WTC11 (cell line): ENCODE data around the gene RGMA.

Source experiments
- CBFB ChIP-seq: sonication (generic); formaldehyde crosslinking; IDR thresholded peaks from 2 replicates; pipeline ENCODE4 v1.8.1; 2022; ENCODE audit warnings: mild to moderate bottlenecking, low read depth, missing genetic modification reagents
- CREM ChIP-seq: sonication (generic); formaldehyde crosslinking; IDR thresholded peaks from 2 replicates; pipeline ENCODE4 v1.8.1; 2022; ENCODE audit warnings: mild to moderate bottlenecking, missing genetic modification reagents, moderate library complexity
- ESRRA ChIP-seq: sonication (generic); formaldehyde crosslinking; IDR thresholded peaks from 2 replicates; pipeline ENCODE4 v1.8.1; 2022; ENCODE audit warnings: mild to moderate bottlenecking, missing genetic modification reagents, borderline replicate concordance
- FOXP1 ChIP-seq: sonication (generic); formaldehyde crosslinking; IDR thresholded peaks from 2 replicates; pipeline ENCODE4 v1.8.0; 2022; ENCODE audit warnings: missing genetic modification reagents, mild to moderate bottlenecking, moderate library complexity, borderline replicate concordance
- JUN ChIP-seq: sonication (generic); formaldehyde crosslinking; IDR thresholded peaks from 2 replicates; pipeline ENCODE4 v1.8.0; 2023; ENCODE audit warnings: mild to moderate bottlenecking, missing genetic modification reagents
- ZNF317 ChIP-seq: sonication (generic); formaldehyde crosslinking; IDR thresholded peaks from 2 replicates; pipeline ENCODE4 v1.8.1; 2023; ENCODE audit warnings: low read depth, mild to moderate bottlenecking, moderate library complexity, missing genetic modification reagents, borderline replicate concordance
- TF ChIP-seq, protein P1 (sequence below): fragments of 200-600 bp; IDR thresholded peaks from 2 replicates; pipeline ENCODE4 v1.8.0; 2022; ENCODE audit warnings: antibody characterized with exemption
- TF ChIP-seq, protein P2 (sequence below): sonication (generic); formaldehyde crosslinking; IDR thresholded peaks from 2 replicates; pipeline ENCODE4 v1.8.1; 2023; ENCODE audit warnings: mild to moderate bottlenecking, missing genetic modification reagents, moderate library complexity
- TF ChIP-seq, protein P3 (sequence below): sonication (generic); formaldehyde crosslinking; IDR thresholded peaks from 2 replicates; pipeline ENCODE4 v1.8.1; 2023; ENCODE audit warnings: mild to moderate bottlenecking, missing genetic modification reagents, moderate library complexity
- TF ChIP-seq, protein P4 (sequence below): sonication (generic); formaldehyde crosslinking; IDR thresholded peaks from 2 replicates; pipeline ENCODE4 v1.8.1; 2022; ENCODE audit warnings: mild to moderate bottlenecking, missing genetic modification reagents, moderate library complexity, borderline replicate concordance
- TF ChIP-seq, protein P5 (sequence below): sonication (generic); formaldehyde crosslinking; IDR thresholded peaks from 2 replicates; pipeline ENCODE4 v1.8.0; 2022; ENCODE audit warnings: mild to moderate bottlenecking, missing genetic modification reagents
- TF ChIP-seq, protein P6 (sequence below): sonication (generic); formaldehyde crosslinking; IDR thresholded peaks from 2 replicates; pipeline ENCODE4 v1.8.1; 2022; ENCODE audit warnings: mild to moderate bottlenecking, moderate library complexity, missing genetic modification reagents
- TF ChIP-seq, protein P7 (sequence below): sonication (generic); formaldehyde crosslinking; IDR thresholded peaks from 2 replicates; pipeline ENCODE4 v1.8.0; 2022; ENCODE audit warnings: mild to moderate bottlenecking, missing genetic modification reagents
- TF ChIP-seq, protein P8 (sequence below): sonication (generic); formaldehyde crosslinking; IDR thresholded peaks from 2 replicates; pipeline ENCODE4 v1.8.0; 2022; ENCODE audit warnings: mild to moderate bottlenecking, missing genetic modification reagents

DNA sequence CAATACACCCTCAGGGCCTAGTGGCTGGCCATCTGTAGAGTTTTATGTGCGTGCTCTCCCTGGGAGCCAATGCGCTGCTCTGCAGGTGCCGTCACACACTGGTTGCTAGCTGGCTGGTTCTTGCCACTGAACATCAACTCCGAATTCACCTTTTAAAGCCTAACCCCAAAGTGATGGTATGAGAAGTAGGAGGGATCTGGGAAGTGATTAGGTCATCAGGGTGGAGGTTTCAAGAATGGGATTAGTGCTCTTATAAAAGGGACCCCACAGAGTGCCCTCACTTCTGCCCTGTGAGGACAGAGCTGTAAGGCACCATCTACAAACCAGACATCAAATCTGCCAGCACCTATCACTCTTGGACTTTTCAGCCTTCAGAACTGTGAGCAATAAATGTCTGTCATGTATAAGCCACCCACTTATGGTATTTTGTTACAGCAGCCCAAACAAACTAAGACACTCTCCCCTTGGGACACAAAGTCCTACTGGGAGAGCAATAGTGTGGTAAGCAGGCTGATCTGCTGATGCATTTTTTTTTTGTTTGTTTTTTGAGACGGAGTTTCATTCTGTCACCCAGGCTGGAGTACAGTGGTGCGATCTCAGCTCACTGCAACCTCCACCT is 20.3 kb downstream of the RGMA start:
- TF ChIP-seq, protein P1, sequence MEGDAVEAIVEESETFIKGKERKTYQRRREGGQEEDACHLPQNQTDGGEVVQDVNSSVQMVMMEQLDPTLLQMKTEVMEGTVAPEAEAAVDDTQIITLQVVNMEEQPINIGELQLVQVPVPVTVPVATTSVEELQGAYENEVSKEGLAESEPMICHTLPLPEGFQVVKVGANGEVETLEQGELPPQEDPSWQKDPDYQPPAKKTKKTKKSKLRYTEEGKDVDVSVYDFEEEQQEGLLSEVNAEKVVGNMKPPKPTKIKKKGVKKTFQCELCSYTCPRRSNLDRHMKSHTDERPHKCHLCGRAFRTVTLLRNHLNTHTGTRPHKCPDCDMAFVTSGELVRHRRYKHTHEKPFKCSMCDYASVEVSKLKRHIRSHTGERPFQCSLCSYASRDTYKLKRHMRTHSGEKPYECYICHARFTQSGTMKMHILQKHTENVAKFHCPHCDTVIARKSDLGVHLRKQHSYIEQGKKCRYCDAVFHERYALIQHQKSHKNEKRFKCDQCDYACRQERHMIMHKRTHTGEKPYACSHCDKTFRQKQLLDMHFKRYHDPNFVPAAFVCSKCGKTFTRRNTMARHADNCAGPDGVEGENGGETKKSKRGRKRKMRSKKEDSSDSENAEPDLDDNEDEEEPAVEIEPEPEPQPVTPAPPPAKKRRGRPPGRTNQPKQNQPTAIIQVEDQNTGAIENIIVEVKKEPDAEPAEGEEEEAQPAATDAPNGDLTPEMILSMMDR = no peak
- TF ChIP-seq, protein P2, sequence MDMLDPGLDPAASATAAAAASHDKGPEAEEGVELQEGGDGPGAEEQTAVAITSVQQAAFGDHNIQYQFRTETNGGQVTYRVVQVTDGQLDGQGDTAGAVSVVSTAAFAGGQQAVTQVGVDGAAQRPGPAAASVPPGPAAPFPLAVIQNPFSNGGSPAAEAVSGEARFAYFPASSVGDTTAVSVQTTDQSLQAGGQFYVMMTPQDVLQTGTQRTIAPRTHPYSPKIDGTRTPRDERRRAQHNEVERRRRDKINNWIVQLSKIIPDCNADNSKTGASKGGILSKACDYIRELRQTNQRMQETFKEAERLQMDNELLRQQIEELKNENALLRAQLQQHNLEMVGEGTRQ (CRISPR knock-in tag) = no peak
- TF ChIP-seq CREM (CRISPR knock-in tag) = no peak
- TF ChIP-seq, protein P3, sequence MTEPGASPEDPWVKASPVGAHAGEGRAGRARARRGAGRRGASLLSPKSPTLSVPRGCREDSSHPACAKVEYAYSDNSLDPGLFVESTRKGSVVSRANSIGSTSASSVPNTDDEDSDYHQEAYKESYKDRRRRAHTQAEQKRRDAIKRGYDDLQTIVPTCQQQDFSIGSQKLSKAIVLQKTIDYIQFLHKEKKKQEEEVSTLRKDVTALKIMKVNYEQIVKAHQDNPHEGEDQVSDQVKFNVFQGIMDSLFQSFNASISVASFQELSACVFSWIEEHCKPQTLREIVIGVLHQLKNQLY = no peak
- no peak for TF ChIP-seq ZNF317 (CRISPR knock-in tag)
- no peak for TF ChIP-seq ESRRA
- TF ChIP-seq, protein P4, sequence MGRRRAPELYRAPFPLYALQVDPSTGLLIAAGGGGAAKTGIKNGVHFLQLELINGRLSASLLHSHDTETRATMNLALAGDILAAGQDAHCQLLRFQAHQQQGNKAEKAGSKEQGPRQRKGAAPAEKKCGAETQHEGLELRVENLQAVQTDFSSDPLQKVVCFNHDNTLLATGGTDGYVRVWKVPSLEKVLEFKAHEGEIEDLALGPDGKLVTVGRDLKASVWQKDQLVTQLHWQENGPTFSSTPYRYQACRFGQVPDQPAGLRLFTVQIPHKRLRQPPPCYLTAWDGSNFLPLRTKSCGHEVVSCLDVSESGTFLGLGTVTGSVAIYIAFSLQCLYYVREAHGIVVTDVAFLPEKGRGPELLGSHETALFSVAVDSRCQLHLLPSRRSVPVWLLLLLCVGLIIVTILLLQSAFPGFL (CRISPR knock-in tag) = no peak
- TF ChIP-seq, protein P5, sequence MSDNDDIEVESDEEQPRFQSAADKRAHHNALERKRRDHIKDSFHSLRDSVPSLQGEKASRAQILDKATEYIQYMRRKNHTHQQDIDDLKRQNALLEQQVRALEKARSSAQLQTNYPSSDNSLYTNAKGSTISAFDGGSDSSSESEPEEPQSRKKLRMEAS (CRISPR knock-in tag) = no peak
- TF ChIP-seq, protein P6, sequence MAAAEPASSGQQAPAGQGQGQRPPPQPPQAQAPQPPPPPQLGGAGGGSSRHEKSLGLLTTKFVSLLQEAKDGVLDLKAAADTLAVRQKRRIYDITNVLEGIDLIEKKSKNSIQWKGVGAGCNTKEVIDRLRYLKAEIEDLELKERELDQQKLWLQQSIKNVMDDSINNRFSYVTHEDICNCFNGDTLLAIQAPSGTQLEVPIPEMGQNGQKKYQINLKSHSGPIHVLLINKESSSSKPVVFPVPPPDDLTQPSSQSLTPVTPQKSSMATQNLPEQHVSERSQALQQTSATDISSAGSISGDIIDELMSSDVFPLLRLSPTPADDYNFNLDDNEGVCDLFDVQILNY (CRISPR knock-in tag) = no peak
- no peak for TF ChIP-seq JUN (CRISPR knock-in tag)
- no peak for TF ChIP-seq FOXP1
- TF ChIP-seq, protein P7, sequence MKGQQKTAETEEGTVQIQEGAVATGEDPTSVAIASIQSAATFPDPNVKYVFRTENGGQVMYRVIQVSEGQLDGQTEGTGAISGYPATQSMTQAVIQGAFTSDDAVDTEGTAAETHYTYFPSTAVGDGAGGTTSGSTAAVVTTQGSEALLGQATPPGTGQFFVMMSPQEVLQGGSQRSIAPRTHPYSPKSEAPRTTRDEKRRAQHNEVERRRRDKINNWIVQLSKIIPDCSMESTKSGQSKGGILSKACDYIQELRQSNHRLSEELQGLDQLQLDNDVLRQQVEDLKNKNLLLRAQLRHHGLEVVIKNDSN (CRISPR knock-in tag) = no peak
- TF ChIP-seq, protein P8, sequence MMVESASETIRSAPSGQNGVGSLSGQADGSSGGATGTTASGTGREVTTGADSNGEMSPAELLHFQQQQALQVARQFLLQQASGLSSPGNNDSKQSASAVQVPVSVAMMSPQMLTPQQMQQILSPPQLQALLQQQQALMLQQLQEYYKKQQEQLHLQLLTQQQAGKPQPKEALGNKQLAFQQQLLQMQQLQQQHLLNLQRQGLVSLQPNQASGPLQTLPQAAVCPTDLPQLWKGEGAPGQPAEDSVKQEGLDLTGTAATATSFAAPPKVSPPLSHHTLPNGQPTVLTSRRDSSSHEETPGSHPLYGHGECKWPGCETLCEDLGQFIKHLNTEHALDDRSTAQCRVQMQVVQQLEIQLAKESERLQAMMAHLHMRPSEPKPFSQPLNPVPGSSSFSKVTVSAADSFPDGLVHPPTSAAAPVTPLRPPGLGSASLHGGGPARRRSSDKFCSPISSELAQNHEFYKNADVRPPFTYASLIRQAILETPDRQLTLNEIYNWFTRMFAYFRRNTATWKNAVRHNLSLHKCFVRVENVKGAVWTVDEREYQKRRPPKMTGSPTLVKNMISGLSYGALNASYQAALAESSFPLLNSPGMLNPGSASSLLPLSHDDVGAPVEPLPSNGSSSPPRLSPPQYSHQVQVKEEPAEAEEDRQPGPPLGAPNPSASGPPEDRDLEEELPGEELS = no peak
- no peak for TF ChIP-seq CBFB (CRISPR knock-in tag)
